Measurements from ENCODE around the gene FAM169A. TPM values are rescaled to one million over a fixed set of nuclear protein-coding genes. Genes with fewer than 3 reads are reported as not detected.
"Not testable (repeated sequence)": the region's sequence is repeated elsewhere in the genome, so short reads cannot be mapped to it uniquely, and the experiment has no call there.

FAM169A gene
- total RNA-seq, 1 donor from 2014 or later = 75.4 TPM

DNA sequence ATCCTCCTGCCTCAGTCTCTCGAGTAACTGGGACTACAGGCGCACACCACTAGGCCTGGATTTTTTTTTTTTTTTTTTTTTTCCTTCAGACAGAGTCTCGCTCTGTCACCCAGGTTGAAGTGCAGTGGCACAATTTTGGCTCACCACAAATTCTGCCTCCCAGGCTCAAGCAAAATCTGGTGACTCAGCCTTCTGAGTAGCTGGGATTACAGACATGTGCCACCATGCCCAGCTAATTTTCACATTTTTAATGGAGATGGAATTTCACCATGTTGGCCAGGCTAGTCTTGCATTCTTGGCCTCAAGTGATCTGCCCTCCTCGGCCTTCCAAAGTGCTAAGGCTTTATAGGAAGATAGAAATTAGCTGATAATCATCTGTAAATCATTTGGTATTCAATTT, 55.3 kb downstream of the FAM169A start:
- FAIRE-seq = no peak
- DNase-seq (ENCODE audit: low spot score in 2 of 2) = no peak

DNA sequence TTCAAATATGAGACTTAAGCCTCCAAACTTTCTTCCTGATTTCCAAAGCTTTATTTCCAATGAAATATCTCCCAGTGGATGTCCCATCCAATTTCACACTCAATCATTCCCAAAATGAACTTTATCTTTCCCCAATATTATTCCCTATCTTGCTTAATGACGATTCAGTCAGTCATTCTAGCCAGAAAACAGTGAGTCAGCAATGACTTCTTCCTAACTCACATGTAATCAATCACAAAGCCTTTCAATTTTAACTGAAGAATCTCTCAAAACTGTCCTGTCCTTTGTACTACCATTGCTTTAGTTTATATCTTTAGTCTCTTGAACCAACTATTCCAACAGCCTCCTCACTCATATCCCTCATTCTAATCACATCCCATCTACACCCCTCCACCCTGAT, 64.2 kb downstream of the FAM169A start:
- no peak for FAIRE-seq

DNA sequence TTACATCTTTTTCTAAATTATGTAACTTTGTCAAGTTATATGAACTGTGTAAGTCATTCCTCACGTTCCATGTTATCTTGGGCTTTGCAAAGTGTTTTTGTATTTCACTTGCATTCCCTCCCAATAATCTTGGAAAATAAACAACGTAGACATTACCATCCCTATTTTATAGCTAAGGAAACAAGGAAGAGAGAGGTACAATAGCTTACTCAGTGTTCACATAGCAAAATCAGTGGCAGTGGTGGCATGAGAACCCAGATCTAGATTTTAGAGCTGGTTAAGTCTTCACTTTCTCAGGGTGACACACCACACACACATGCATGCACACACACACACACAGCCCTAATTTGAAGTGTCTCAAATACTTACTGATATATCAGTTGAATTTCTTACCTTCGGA, 65.0 kb downstream of the FAM169A start:
- FAIRE-seq (no peak), DNase-seq (ENCODE audit: low spot score in 2 of 2) (no peak)

More for the DNA sequence above, 64.2 kb downstream of the FAM169A start:
- DNase-seq (ENCODE audit: low spot score in 2 of 2) = no peak

DNA sequence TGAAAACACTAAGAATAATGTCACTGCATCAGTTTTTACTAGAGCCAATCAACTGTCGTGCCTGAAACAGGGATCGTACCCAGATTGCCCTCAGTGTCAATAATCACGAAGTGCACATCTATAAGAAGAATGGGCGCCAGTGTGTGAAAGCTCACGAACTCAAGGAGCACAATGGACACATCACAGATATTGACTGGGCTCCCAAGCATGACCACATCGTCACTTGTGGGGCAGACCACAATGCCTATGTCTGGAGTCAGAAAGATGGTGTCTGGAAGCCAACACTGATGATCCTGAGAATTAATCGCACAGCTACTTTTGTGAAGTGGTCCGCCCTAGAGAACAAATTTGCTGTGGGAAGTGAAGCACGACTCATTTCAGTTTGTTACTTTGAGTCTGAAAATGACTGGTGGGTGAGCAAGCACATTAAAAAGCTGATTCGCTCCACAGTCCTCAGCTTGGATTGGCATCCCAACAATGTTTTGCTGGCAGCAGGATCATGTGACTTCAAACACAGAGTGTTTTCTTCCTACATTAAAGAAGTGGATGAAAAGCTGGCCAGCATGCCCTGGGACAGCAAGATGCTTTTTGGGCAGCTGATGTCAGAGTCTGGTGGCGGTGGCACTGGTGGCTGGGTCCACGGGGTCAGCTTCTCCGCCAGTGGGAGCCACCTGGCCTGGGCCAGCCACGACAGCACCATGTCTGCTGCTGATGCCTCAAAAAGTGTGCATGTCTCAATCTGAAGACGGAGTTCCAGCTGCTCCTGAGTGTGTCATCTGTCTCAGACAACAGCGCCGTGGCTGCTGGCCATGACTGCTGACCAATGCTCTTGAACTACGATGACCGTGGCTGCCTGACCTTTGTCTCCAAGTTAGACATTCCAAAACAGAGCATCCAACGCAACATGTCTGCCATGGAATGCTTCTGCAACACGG, 66.9 kb downstream of the FAM169A start:
- FAIRE-seq (no peak), DNase-seq (ENCODE audit: low spot score in 2 of 2) (no peak)

DNA sequence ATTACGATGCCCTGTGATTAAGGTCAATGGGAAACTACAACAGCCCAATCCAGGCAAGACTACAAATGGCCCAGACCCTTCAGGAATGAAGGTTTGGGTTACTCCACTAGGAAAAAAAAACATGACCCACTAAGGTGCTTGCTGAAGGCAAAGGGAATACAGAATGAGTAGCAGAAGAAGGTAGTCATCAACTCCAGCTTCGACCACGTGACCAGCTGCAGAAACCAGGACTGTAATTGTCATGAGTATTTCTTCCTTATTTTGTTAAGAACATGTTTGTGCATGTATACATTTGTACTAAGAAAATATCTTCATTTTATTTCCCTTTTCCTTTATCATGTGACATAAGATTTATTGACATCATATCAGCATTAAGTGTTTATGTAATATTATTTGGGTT, 74.5 kb downstream of the FAM169A start:
- FAIRE-seq = peak; percentile 8
- DNase-seq (ENCODE audit: low spot score in 2 of 2) = not testable (repeated sequence)

DNA sequence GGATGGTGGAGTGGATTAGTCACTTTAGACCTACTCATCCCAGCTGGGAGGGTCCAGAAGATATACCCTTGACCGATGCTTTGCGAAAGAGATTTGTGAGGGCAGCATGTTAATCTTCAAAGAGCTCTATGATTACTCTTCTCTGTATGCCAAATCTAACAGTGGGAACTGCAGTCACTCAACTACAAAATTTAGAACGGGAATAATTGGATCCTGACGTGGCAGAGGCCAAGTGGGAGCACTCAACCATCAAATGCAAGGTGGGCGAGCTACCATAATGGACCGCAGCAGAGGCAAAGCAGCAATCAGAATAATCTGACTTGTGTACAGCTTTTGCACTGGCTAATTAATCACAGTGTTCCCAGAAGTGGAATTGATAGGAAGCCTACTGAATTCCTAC, 78.8 kb downstream of the FAM169A start:
- FAIRE-seq = no peak

DNA sequence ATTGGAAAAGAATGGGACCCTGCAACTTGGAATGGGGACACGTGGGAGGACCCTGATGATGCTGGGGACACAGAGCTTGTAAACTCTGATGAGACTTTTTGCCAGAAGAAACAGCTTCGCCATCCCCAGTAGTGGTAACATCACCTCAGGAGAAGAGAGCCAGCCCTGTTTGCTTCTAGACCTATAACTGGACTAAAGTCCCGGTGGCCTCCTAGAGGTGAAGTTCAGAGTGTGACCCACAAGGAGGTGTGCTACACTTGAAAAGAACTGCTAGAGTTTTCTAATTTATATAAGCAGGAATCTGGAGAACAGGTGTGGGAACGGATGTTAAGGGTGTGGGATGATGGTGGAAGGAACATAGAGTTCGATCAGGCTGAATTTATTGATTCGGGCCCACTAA, 79.3 kb downstream of the FAM169A start:
- FAIRE-seq (no peak), DNase-seq (ENCODE audit: low spot score in 2 of 2) (no peak)

More for the DNA sequence above, 78.8 kb downstream of the FAM169A start:
- DNase-seq (ENCODE audit: low spot score in 2 of 2) = no peak

DNA sequence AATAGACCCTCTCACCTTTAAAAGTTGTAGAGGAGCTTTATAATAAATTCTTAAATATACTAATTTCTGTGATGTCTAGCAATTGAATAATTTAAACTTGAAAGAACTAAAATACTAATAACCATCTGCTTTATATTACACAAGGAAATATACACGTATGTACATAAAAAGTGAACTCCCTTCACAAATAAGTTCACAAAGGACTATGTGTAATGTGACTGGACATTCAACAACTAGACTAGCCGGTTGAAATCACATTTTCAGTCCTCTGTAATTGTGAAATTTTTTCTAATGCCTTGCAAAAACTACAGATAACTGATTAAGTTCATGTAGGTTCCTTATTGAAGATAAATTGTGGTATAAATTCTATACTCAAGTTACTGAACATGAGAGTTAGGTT, 87.6 kb downstream of the FAM169A start:
- DNase-seq (ENCODE audit: low spot score in 2 of 2) (no peak), FAIRE-seq (no peak)

DNA sequence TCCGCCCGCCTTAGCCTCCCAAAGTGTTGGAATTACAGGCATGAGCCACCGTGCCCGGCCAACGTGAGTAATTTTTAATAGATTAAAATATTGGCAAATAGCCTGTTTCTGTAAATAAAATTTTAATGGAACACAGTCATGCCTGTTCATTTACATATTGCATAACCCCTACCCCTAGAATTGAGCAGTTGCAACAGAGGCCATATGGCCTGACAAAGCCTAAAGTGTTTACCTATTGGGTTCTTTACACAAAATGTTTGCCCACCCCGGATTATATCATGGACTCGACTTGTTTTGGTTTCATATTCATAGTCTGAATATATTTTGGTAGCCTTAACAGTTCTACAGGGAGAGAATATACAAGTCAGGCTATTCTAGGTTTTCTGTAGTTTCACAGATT, 93.8 kb downstream of the FAM169A start:
- DNase-seq (ENCODE audit: low spot score in 2 of 2) = no peak
- FAIRE-seq = no peak

DNA sequence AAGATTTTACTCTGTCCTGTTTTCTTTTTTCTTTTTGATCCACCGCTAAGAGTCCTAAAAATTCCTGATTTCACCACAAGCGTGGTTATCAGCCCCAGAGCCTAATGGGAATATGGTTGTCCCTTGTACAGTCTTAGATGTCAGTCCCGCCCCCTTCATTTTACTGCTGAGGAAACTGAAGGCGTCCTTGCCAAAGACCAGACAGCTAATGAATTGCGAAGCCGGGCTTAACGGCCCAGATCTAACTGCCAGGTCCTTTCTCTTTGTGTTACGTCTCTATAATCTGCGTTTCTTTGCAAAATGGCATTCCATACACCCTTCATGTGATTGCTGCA, 98.6 kb downstream of the FAM169A start:
- FAIRE-seq = no peak
- peak in 1 of 2 donors; percentile 17 for DNase-seq (ENCODE audit: low spot score in 2 of 2)

DNA sequence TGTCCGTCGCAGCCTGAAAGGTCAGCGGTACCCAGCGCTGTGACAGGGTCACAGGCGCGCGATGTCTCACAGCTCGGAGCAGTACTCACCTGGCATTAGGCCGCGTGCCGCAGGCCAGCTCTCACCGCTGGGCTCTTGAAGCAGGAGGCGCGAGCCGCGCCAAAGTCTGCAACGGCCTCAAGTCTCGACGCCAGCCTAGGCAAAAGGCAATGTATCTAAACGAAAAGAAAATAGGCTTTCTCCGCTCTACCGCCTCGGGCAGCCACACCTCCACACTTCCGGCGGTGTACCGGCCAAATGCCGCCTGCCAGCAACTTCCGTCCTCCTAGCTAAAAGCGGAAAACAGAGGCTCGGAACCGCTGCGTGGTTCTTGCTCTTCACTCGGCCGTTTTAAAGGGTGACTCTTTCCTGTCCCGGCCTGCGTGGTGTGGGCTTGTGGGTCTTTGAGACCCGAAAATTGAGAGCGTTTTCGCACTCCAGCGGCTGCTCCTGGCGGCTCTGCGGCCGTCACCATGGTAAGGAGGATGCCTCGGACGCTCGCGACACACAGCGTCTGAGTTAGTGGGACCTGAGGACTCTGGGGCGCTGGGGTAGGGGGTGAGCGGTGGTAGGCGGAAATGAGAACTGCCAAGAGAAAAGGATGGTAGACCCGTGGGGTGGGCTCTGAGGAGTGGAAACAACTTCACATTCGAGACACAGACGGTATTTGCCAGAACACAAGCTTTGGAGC, 99.2 kb downstream of the FAM169A start, which contains the start of the genes GFM2 and NSA2:
Gene GFM2 (minus strand): TSS at position 269 of the 730 bp plus-strand sequence. CDS start 3,375 bp downstream, outside the sequence.
Gene NSA2 (plus strand): TSS at position 401 of the 730 bp plus-strand sequence. CDS start 112 bp downstream, at position 513.
- no peak for FAIRE-seq

DNA sequence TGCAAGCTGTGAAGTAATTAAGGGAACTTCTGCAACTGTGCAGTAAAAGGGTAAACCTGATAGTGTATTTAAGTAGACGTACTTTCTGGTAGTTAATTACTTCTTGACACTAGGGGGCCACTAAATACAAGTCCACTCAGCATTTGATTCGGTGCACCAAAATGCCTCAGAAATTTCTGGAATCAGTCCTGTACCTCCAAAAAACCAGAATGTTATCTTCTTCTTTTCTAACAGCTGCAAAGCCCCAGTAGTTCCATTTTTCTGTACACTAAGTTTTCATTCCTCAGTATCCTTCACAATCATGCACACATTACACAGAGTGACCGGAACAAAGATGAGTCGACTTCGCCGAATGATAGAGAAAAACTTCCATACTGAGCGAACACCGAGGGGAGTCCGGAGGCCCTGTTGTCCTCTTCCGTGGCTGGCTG, 99.8 kb downstream of the FAM169A start:
- DNase-seq (ENCODE audit: low spot score in 2 of 2) = peak in 1 of 2 donors; percentile 47
- FAIRE-seq = no peak

More for the DNA sequence above, 99.2 kb downstream of the FAM169A start, which contains the start of the genes GFM2 and NSA2:
- peak; percentile 60 to 75 for DNase-seq (ENCODE audit: low spot score in 2 of 2)

DNA sequence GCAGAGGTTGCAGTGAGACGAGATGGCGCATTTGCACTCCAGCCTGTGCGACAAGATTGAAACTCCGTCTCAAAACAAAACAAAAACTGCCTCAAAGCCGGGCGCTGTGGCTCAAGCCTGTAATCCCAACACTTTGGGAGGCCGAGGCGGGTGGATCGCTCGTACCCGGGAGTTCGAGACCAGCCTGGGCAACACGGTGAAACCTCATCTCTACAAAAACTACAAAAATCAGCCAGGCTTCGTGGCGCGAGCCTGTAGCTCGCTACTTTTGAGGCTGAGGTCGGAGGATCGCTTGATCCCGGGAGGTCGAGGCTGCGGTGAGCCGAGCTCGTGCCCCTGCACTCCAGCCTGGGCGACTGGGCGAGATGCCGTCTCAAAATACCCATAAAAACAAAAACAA, 100.3 kb downstream of the FAM169A start:
- no peak for DNase-seq (ENCODE audit: low spot score in 2 of 2)
- FAIRE-seq = no peak

DNA sequence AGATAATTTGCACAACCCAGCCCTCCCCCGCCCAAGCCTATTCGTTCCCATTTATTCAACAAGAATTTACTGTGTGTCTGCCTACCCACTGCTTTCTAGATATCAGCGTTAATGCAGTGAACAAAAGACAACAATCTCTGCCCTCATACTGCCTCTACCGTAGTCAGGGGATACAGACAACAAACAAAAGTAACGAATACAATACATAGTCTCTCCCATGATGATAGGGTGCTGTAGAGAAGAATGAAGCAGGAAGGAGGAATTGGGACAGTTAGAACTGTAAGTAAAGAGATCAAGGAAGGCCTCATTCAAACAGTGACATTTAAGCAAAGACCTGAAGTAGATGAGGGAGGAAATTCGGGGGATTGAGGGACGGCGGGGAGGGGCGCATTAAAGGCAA, 101.0 kb downstream of the FAM169A start:
- FAIRE-seq = no peak
- DNase-seq (ENCODE audit: low spot score in 2 of 2) = no peak

DNA sequence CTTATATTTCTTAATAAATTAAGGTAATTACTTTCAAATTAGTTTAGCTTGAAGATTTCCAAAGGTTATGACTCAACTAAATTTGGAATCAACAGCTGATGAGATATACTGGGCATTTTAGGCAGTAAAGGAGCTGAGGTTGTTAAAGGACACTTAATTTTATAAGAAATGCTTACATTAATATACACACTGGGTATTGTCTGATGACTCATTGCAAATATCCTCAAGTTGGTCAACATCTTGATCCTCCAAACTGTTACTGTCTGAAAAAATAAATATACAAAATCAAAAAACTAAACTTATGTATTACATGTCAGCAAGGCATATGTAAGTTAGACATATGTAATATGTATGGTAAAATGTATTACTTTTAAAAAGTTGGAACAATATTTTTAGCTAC, 102.7 kb downstream of the FAM169A start:
- FAIRE-seq (no peak), DNase-seq (ENCODE audit: low spot score in 2 of 2) (no peak)

DNA sequence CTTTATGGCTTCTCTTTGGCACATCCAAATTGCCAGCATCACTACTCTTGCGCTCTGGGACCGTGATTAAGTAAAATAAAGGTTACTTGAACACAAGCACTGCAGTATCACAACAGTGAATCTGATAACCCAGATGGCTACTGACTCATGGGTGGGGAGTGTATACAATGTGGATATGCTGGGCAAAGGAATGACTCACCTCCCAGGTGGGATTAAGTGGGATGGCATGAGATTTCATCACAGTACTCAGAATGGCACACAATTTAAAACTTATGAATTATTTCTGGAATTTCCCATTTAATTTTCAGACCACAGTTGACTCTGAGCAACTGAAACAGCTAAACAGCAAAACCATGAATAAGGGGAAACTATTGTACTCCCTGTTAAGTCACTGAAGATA, 103.6 kb downstream of the FAM169A start:
- no peak for FAIRE-seq
- DNase-seq (ENCODE audit: low spot score in 2 of 2) = no peak

DNA sequence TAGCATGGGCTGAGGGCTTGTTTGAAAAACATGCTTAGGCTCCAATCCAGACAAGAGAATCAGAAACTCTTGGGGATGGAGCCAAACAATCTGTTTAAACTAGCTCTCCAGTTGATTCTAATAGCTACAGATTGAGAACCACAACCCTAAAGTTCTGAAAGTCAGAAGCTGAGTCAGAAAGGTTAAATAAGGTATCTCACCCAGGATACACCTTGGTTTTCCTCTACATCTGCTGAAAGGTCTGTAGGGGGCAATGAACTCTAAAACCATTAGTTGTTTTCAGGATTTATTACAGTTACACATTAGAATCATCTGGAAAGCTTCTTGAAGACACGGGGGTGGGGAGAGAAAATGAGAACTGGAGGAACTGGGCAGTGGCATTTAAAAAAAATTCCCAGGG, 104.9 kb downstream of the FAM169A start:
- no peak for DNase-seq (ENCODE audit: low spot score in 2 of 2)
- no peak for FAIRE-seq

DNA sequence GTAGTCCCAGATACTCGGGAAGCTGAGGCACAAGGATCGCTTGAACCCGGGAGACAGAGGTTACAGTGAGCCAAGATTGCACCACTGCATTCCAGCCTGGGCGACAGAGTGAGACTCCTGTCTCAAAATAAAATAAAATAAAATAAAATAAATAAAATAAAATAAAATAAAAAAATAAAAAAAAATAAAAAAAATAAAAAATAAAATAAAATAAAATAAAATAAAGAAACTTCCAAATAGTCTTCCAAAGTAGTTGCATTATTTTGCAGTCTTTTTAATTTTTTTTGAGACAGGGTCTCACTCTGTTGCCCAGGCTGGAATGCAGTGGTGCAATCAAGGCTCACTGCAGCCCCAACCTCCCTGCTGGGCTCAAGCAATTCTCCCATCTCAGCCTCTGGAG, 117.4 kb downstream of the FAM169A start:
- DNase-seq (ENCODE audit: low spot score in 2 of 2) = not testable (repeated sequence)
- FAIRE-seq = peak; percentile 10

DNA sequence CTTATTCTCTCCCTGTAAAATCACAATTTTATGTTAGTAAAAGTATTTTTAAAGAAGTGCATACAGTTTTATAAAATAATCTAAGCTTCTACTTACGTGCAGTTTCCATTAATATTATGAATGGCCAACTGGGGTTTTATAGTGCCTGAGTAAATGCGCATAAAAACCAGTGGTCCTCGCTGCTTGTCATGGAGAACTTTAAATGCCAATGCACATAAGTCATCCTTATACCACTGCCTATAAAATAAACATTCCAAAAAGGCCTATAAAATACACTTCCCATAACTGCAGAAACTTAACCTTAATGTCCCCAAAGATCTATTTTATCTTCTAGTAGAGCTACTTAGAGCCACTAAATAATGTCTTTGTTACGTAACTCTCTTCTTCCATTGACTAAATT, 127.8 kb downstream of the FAM169A start:
- DNase-seq (ENCODE audit: low spot score in 2 of 2) (no peak), FAIRE-seq (no peak)

DNA sequence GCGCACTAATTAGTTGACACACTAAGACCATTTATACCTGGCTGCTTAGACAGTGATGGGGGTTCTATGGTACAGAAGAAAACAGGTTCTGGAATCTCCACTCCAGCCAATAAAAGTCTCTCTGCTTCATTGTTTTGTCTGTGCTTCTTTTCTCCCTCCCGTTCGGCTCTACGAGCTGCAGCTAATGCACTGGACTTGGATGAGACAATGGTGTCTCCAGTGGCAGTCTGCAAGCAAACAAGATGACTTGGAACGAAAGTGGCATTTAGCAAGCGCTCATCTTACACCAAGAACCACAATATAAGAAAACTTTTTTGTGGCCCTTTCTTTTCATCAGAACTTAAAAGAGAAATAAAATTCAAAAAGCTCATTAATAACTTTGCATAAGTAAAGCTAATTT, 129.4 kb downstream of the FAM169A start:
- DNase-seq (ENCODE audit: low spot score in 2 of 2) (no peak), FAIRE-seq (no peak)

All from frontal cortex (tissue), 4 donors.